Left ventricle myocardium inferior (tissue), 1 donor: ENCODE measurements around the gene CYP4F12. TPM values are rescaled to one million over a fixed set of nuclear protein-coding genes. Genes with fewer than 3 reads are reported as not detected.

Experiments used
- DNase-seq: peaks from one replicate; pipeline ENCODE4 v3.0.0-alpha.2; 2020
- H3K27ac ChIP-seq: fragments of 200-600 bp; replicated peaks from 2 replicates; pipeline ENCODE4 v1.8.0; 2021
- H3K27me3 ChIP-seq: fragments of 200-600 bp; 2 replicates; pipeline ENCODE4 v1.8.0; 2021; ENCODE audit warnings: low read depth
- H3K36me3 ChIP-seq: fragments of 200-600 bp; 2 replicates; pipeline ENCODE4 v1.8.0; 2021
- H3K4me1 ChIP-seq: fragments of 200-600 bp; 2 replicates; pipeline ENCODE4 v1.8.0; 2021
- H3K4me3 ChIP-seq: fragments of 200-600 bp; 2 replicates; pipeline ENCODE4 v1.8.0; 2021; ENCODE audit warnings: mild to moderate bottlenecking, moderate library complexity
- H3K9me3 ChIP-seq: fragments of 200-600 bp; replicated peaks from 2 replicates; pipeline ENCODE4 v1.8.0; 2021
- intact Hi-C: fragments of 100-400 bp; cut with micrococcal nuclease; formaldehyde crosslinking; loops from one replicate; pipeline ENCODE4 v1.11.0; 2022
- total RNA-seq: library from RNA; stranded (reverse); fragmentation: NEBNext Ultra II Directional; extraction: Animal tissue kit (Norgen Biotek cat#: 25700); gene quantifications from one replicate; pipeline ENCODE4 v1.2.1, GENCODE V29; 2021
- TF ChIP-seq, protein P1 (sequence below): fragments of 200-600 bp; IDR thresholded peaks from 2 replicates; pipeline ENCODE4 v1.8.0; 2021; ENCODE audit warnings: antibody characterized with exemption, mild to moderate bottlenecking, borderline replicate concordance
- donor health status: DM: no; HTN: yes; CAD: no; lungs with severe emphysema.

CYP4F12 gene
- total RNA-seq, 1 donor from 2014 or later = 3.3 TPM

DNA sequence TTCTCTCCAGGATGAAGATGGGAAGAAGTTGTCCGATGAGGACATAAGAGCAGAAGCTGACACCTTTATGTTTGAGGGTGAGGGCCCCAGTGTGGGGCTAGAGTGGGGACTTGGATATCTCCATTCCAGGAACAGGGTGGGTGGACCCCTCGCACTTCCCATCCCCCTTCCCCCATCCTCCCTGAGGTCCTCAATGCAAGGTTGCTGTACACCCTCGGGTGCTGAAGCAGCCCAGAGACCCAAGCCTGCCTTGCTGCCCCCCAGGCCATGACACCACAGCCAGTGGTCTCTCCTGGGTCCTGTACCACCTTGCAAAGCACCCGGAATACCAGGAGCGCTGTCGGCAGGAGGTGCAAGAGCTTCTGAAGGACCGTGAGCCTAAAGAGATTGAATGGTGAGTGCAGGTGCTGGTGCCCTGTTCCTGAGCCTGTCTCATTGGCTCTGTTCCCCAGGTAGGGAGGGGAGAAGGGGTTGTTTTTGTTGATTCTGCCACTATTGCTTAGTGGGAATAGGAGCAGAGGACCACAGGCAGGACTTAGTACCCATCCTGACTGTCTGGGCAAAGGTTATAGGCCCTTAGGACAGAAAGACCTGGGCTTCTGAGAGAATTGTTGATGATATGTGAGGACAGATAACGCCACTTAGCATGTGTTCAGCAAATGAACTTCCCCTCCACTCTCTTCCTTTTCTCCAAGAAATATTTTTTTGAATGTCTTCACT is 20.2 kb upstream of the CYP4F12 start:
- intact Hi-C loops = no loop called here
- peaks cover 61% of the 10 kb centered on the region for H3K27me3 ChIP-seq
- TF ChIP-seq, protein P1, sequence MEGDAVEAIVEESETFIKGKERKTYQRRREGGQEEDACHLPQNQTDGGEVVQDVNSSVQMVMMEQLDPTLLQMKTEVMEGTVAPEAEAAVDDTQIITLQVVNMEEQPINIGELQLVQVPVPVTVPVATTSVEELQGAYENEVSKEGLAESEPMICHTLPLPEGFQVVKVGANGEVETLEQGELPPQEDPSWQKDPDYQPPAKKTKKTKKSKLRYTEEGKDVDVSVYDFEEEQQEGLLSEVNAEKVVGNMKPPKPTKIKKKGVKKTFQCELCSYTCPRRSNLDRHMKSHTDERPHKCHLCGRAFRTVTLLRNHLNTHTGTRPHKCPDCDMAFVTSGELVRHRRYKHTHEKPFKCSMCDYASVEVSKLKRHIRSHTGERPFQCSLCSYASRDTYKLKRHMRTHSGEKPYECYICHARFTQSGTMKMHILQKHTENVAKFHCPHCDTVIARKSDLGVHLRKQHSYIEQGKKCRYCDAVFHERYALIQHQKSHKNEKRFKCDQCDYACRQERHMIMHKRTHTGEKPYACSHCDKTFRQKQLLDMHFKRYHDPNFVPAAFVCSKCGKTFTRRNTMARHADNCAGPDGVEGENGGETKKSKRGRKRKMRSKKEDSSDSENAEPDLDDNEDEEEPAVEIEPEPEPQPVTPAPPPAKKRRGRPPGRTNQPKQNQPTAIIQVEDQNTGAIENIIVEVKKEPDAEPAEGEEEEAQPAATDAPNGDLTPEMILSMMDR = no peak
- H3K4me1 ChIP-seq = no peaks in the 10 kb centered on the region
- H3K4me3 ChIP-seq = no peak overlapping the region
- no peaks in the 10 kb centered on the region for H3K36me3 ChIP-seq
- no peak for DNase-seq
- H3K27ac ChIP-seq = no peak overlapping the region
- H3K9me3 ChIP-seq = peaks cover 11% of the 10 kb centered on the region

DNA sequence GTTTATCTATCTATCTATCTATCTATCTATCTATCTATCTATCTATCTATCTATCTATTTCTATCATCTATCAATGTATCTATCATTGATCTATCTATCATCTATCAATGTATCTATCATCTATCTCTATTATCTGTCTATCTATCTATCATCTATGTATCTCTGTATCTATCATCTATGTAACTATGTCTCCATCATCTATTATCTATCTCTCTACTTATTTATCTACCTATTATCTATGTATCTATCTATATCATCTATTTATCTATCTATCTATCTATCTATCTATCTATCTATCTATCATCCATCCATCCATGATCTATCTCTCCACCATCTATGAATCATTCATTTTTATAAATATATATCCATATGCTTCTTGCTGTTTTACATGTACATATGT is 16.4 kb upstream of the CYP4F12 start:
- Histone ChIP-seq H3K27me3 (peaks cover 74% of the 10 kb centered on the region), H3K9me3 (no peaks in the 10 kb centered on the region), H3K4me1 (no peaks in the 10 kb centered on the region), H3K36me3 (no peaks in the 10 kb centered on the region), H3K4me3 (no peak overlapping the region), H3K27ac (no peak overlapping the region)
- no peak for DNase-seq
- intact Hi-C loops = no loop called here
- TF ChIP-seq, protein P1 = no peak

DNA sequence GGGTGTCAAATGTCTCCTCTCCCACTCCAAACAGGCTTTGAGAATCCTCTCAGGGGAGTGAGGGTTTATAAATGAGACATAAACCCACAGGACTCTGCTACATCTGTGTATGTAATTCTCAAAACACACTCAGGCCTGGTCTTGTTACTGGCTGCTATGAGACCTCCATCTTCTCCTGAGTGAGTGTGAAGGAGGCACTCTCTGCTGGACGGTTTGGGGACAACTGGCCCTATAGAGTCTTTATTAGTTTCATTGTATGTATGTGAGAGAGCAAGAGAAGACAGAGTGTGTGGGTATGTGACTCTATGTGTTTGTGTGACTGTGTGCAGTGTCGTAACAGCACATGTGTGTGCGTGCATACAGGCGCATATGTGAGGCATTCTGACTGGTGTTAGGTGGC is 9.6 kb upstream of the CYP4F12 start:
- Histone ChIP-seq H3K36me3 (no peaks in the 10 kb centered on the region), H3K4me1 (no peaks in the 10 kb centered on the region), H3K27me3 (peaks cover 70% of the 10 kb centered on the region), H3K27ac (no peak overlapping the region), H3K4me3 (no peak overlapping the region), H3K9me3 (no peaks in the 10 kb centered on the region)
- no peak for DNase-seq
- intact Hi-C loops = no loop called here
- TF ChIP-seq, protein P1 = no peak

DNA sequence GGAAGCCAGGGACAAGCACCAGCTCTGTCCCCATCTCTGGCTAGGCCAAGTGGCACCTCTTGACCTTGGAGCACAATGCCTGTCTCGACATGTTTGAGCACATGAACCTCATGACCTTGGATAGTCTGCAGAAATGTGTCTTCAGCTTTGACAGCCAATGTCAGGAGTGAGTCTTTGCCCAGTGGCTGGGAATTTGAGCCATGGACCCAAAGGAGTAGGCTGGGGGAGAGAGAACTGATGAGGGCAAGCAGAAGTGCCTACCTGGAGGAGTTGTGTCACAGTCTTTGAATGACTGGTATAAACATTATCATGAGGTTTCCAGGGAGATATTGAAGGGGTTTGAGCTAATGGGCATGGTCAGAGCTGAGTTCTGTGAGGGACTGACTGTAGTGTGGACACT is 6.7 kb upstream of the CYP4F12 start:
- Histone ChIP-seq H3K9me3 (no peaks in the 10 kb centered on the region), H3K4me1 (no peaks in the 10 kb centered on the region), H3K4me3 (no peak overlapping the region), H3K27me3 (peaks cover 57% of the 10 kb centered on the region), H3K36me3 (no peaks in the 10 kb centered on the region), H3K27ac (no peak overlapping the region)
- TF ChIP-seq, protein P1 = no peak
- intact Hi-C loops = no loop called here
- DNase-seq = no peak

DNA sequence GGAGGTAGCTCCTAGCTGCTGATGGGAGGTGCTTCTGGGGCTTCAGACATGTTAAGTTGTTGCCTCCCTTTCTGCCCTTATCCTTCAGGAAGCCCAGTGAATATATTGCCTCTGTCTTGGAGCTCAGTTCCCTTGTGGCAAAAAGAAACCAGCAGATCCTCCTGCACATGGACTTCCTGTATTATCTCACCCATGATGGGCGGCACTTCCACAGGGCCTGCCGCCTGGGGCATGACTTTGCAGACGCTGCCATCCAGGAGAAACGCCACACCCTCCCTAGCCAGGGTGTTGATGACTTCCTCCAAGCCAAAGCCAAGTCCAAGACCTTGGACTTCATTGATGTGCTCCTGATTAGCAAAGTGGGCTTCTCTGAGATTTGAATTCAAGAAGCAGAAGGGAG is 6.0 kb upstream of the CYP4F12 start:
- Histone ChIP-seq H3K4me3 (no peak overlapping the region), H3K9me3 (no peaks in the 10 kb centered on the region), H3K4me1 (no peaks in the 10 kb centered on the region), H3K36me3 (no peaks in the 10 kb centered on the region), H3K27me3 (peaks cover 57% of the 10 kb centered on the region), H3K27ac (no peak overlapping the region)
- DNase-seq = no peak
- TF ChIP-seq, protein P1 = no peak
- intact Hi-C loops = no loop called here
